HG03469 (cell line): ENCODE data around the gene KCNIP3.
A peak's percentile ranks its signal among the peaks of the same experiment; 100 is the strongest.
"Not testable (repeated sequence)": the region's sequence is repeated elsewhere in the genome, so short reads cannot be mapped to it uniquely, and the experiment has no call there.

ENCODE experiments used
- ATAC-seq: cut with Tn5 transposase; IDR thresholded peaks from one replicate; pipeline ENCODE4 v1.9.1; 2021; ENCODE audit warnings: mild to moderate bottlenecking, moderate library complexity, moderate number of reproducible peaks; ENCODE audit not compliant: unreplicated experiment

KCNIP3 gene

GRCh38 chr2:95345081-95345562 lies 48.0 kb downstream of the KCNIP3 start:
- ATAC-seq = no peak

- ATAC-seq = peak; percentile 63
Observed at GRCh38 chr2:95345563-95346230, 48.5 kb downstream of the KCNIP3 start.

- no peak for ATAC-seq
Observed at GRCh38 chr2:95346231-95346737, 49.1 kb downstream of the KCNIP3 start.

- ATAC-seq = no peak
Observed at GRCh38 chr2:95346738-95347671, 49.9 kb downstream of the KCNIP3 start.

- no peak for ATAC-seq
Observed at GRCh38 chr2:95347681-95348608, 50.8 kb downstream of the KCNIP3 start.

GRCh38 chr2:95348609-95349567 lies 51.7 kb downstream of the KCNIP3 start:
- ATAC-seq = no peak

GRCh38 chr2:95349568-95350322 lies 52.6 kb downstream of the KCNIP3 start:
- no peak for ATAC-seq

GRCh38 chr2:95350368-95350767 lies 53.2 kb downstream of the KCNIP3 start:
- no peak for ATAC-seq

- ATAC-seq = no peak
Observed at GRCh38 chr2:95350774-95351597, 53.8 kb downstream of the KCNIP3 start.

- ATAC-seq = no peak
Observed at GRCh38 chr2:95351598-95351915, 54.4 kb downstream of the KCNIP3 start.

- no peak for ATAC-seq
Observed at GRCh38 chr2:95352310-95353054, 55.3 kb downstream of the KCNIP3 start.

GRCh38 chr2:95353055-95353575 lies 56.0 kb downstream of the KCNIP3 start:
- ATAC-seq = no peak

- no peak for ATAC-seq
Observed at GRCh38 chr2:95353613-95354468, 56.7 kb downstream of the KCNIP3 start.

- no peak for ATAC-seq
Observed at GRCh38 chr2:95354469-95354901, 57.3 kb downstream of the KCNIP3 start.

GRCh38 chr2:95354925-95355324 lies 57.8 kb downstream of the KCNIP3 start:
- ATAC-seq = no peak

- ATAC-seq = not testable (repeated sequence)
Observed at GRCh38 chr2:95355486-95355885, 58.3 kb downstream of the KCNIP3 start.
